Colon (tissue), 2 donors: ENCODE results near the gene OR2AG1.
"Not testable (repeated sequence)": the region's sequence is repeated elsewhere in the genome, so short reads cannot be mapped to it uniquely, and the experiment has no call there.

ENCODE experiments used
- FAIRE-seq: peaks from 2 replicates; lab custom pipeline; 2012; peaks lifted over from hg19 to GRCh38; lab: Jason Lieb, UNC
- donor health status: control.
- donor health status: control.

Gene OR2AG1

GRCh38 chr11:6790546-6790945, 7.7 kb downstream of the OR2AG1 start:
- no peak for FAIRE-seq

GRCh38 chr11:6794639-6795038, 11.8 kb downstream of the OR2AG1 start:
- FAIRE-seq = no peak

GRCh38 chr11:6799402-6799801, 16.6 kb downstream of the OR2AG1 start, which contains the start of gene OR6A2:
TSS of gene OR6A2 (minus strand) at chr11:6799689. CDS start at chr11:6795708, 3,981 bp downstream.
- FAIRE-seq = no peak

- FAIRE-seq = not testable (repeated sequence)
Observed at GRCh38 chr11:6801075-6801474, 18.3 kb downstream of the OR2AG1 start.

GRCh38 chr11:6812390-6813005, 29.7 kb downstream of the OR2AG1 start:
- no peak for FAIRE-seq

GRCh38 chr11:6813656-6814055, 30.8 kb downstream of the OR2AG1 start:
- no peak for FAIRE-seq

GRCh38 chr11:6817694-6818093, 34.9 kb downstream of the OR2AG1 start:
- FAIRE-seq = no peak

GRCh38 chr11:6818967-6819366, 36.1 kb downstream of the OR2AG1 start:
- no peak for FAIRE-seq

GRCh38 chr11:6824136-6824823, 41.5 kb downstream of the OR2AG1 start:
- FAIRE-seq = no peak

GRCh38 chr11:6825231-6825744, 42.5 kb downstream of the OR2AG1 start:
- no peak for FAIRE-seq

- no peak for FAIRE-seq
Observed at GRCh38 chr11:6828103-6828502, 45.3 kb downstream of the OR2AG1 start.

GRCh38 chr11:6833356-6833755, 50.5 kb downstream of the OR2AG1 start:
- no peak for FAIRE-seq

GRCh38 chr11:6834021-6834420, 51.2 kb downstream of the OR2AG1 start:
- no peak for FAIRE-seq
